Activated naive CD4-positive, alpha-beta T cell (primary cell): ENCODE measurements around the gene ARPC5.

Experiments used
- DNase-seq, 4 experiments: peaks; one replicate each; lab custom pipeline; 2025; lab: John Stamatoyannopoulos, UW

The ARPC5 gene

DNA sequence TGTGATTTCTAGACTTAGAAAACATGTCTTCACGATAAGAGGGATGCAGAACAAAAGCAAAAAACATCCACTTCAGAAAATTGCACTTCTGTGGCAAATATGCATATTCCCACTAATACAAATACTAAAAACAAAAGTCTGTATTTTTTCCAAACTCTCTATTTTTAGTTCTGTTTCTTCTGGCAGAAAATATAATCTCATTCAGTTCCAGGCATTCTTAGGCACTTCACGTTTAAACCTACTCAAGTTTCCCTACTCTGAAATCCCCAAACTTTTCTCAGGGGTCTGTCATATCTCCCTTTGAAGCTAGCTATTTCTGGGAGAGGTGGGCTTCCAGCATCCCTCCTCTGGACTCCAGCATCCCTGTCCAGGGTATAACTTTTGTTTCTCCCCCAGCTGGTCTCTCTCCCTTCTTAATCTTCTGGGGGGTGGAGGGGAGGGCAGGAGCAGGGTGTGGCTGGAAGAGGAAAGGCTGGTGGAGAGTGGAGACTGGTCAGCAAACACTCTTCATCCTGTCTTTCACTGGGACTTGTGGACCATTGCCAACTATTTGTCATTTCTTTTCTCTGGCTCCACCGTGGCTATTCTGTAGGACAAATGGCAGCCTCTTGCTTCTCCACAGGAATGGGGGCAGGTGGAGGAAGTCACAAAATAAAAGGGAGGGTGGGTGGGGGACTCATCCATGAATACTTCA, 25.7 kb downstream of the ARPC5 start:
- DNase-seq: no peak

DNA sequence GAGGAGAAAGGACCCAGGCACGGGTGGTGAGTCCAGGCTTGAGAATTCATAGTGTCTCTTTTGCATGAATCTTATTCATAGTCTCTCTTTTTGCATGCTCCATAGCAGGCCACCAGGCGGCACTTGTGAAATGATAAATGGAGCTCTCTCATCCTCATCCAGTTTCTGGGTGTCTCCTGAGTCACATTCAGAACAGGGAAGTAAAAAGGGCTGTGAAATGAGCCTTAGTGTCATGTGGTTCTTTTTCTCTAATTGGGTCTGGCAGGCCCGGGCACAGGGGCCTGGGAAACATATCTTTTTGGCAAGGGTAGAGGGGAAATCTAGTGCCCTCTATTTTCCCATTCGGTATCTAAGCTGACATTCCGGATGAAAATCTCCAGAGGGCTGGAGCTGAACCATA, 26.3 kb downstream of the ARPC5 start:
- DNase-seq: no peak

DNA sequence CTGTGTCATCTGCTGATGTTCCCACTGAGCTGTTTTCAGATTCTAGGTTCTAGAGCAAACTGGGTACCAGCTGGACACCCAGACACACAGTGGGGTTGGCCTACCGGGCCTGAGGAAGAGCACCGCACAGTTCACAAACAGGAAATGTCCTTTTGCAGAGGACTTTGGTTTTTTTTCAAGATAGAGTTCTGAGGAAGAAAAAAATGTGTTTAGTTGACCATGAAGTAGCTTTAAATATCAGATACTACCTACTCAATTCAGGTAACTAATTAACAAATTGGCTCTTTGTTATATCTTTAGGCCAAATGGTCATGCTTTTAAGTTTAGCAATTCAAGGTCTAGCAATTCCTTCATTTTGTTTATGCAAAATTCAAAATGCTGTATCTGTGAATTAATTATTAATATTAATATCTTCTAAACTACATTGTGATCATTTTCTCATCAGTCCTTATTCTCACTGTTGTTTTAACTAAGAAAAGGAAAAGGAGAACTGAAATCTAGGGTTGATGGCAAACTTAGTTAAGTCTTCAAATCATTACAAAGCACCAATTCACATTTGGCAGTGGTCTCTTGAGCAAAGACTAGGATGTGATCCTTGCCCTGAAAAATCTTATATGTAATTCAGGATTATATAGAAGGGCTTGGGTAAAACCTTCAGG, 28.1 kb downstream of the ARPC5 start:
- no peak for DNase-seq

DNA sequence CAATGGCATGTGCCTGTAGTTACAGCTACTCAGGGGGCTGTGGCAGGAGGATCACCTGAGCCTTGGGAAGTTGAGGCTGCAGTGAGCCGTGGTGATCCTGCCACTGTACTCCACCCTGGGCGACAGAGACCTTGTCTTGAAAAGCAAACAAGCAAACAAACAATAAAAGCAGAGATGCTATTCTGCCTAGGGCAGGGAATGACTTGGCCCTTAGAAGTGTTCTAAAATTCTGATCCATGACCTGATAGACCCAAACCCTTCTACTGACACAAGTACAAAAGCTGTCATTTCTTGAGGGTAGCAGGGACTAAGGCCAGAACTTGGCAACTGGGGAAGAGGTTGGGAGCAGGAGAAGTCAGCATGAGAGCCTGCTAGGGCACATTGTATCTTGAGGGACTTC, 29.7 kb downstream of the ARPC5 start:
- DNase-seq: no peak

DNA sequence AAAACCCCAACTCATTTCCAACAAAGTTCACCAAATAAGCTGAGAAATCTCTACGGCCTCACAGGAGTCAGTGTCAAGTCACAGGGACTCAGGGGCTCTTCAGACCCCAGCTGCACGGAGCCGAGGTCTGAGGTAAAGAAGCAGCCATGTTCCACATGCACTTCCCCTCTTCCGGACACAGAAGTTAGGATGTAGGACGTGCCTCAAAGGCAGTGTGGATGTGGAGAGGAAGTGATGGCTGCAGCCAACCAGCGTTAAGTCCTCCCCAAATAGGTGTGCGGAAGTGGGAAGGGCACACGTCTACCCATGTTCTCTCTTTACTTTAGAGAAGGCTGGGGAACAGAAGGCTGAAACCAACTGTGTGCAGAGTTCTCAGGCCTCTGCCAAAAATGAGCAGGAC, 30.8 kb downstream of the ARPC5 start:
- no peak for DNase-seq

DNA sequence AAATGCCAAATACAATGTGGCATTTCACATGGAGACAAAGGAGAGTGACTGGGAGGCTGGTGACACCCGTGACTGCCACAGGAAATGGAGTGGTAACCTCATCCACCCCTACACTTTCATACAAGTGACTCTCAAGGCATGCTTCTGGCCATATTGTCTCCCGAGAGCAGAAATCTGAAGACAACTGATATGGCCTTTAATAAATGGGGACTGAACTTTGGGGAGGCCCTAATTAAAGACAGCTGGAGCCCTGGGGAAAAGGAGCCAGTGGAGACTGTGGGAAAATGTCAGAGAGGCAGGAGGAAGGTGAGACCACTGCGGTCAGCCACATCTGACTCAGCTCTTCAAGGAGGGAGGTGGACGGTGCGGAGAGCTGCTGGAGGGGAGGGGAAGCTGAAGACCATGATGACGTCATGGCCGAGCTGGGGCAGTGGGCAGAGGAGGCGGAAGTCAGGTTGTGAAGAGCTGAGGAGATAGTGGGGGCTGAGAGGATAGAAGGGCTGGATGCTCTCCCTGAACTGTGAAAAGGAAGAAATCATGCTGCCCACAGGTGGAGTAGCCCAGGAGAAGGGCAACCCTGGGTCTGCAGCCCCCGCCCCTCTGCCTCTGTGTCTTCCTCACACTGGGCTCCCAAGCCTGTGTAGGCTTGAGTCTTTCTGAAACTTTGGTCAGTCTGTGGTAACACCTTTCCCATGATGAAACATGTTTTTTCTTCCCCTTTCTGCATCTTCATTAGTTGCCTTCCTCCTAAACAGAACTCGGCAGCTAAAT, 31.4 kb downstream of the ARPC5 start:
- DNase-seq: no peak

DNA sequence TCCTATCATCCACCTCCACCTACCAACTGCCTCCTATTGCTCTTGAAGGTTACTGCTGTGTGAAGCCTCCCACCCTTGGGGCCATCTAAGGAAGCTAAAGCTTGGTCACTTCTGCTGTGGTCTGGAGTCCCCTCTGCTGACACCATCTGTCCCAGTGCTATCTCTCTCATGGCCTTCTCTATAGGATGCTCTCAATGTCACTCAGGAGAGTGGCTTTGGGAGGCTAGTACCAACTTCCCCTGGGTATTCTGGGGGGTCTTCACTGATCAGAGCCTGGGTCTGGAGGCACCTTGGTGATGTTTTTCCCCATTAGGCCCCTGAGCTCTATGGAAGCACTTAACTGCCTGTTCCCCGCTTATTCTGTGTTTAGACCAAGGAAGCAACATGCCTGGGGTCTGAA, 33.1 kb downstream of the ARPC5 start:
- DNase-seq: no peak

DNA sequence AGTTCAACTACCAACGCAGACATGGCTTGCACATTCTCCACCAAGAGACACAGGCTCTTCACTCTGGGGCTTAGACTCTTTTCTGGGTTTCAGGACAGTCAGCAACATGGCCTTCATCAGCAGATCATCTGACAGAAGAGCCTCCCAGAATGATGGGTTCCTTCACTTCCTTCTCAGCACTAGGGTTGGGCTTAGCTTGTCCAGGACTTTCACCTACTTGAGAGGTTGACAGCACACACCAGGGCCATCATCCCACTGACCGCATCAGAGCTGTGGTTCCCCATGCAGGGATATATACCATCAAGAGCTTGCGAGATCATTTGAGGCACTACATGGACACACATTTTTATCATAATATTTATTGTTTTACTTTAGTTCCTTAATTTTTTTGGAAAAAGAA, 34.9 kb downstream of the ARPC5 start:
- no peak for DNase-seq

DNA sequence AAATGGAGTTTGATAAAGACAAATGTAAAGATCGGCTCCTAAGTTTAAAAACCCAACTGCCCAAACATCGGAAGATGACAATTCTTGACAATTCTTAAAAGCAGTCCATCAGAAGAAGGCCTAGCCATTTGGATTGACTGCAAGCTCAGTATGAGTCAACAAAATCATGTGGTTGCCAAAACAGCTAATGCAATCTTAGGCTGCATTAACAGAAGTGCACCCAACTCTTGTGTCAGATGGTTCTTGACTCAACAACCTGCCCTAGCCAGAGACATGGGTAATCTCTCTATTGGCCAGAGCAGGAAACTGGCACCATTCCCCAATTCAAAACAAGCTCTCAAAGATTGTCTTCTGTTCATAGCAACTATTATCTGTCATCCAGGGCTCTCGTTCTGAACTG, 35.4 kb downstream of the ARPC5 start:
- no peak for DNase-seq

DNA sequence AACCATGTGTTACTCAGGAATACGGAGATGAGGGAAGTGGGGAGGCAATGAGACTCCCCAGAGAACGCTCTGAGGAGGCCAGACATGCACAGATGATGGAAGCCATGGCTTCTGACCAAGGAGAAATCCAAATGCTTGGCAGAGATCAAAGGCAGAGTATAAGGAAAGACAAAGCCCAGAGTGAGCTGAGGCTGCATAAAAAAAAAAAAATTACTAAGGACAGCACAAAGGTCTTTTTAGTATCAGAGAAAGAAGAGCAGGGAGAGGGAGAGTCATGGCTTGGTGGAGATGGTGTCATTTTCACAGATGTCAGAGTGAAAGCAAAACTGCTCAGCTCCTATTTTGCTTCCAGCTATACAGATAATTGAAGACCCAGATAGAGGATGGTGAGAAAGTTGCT, 37.2 kb downstream of the ARPC5 start:
- DNase-seq: no peak

DNA sequence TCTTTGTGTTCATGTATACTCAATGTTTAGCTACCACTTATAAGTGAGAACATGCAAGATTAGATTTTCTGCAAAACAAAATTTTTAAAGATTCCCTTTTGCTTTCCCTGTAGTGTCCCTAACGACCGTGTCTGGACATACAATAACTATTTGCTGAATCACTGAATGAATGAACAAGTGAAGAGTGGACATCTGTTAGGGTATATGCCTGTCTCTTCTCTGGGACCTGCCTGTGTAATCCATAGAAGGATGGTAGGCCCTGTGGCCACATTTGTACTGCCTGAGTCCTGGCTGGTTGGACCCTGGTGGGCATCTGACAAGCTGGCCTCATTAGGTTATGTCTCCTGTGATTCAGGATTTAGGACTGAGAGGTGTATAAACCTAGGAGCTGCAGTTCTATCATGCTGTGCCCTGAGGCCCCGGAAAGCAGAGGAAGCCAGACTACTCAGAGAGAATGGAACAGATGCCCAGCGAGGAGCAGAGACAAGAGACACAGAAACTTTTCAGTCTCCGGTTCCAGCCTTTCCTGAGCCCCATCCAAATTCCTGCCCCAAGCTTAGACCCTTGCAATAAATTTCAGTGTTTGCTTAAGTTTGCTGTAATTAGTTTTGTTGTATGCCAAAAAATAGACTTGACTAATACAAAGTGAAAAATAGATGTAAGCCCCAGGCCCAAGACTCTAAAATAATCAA, 37.8 kb downstream of the ARPC5 start:
- DNase-seq: no peak

DNA sequence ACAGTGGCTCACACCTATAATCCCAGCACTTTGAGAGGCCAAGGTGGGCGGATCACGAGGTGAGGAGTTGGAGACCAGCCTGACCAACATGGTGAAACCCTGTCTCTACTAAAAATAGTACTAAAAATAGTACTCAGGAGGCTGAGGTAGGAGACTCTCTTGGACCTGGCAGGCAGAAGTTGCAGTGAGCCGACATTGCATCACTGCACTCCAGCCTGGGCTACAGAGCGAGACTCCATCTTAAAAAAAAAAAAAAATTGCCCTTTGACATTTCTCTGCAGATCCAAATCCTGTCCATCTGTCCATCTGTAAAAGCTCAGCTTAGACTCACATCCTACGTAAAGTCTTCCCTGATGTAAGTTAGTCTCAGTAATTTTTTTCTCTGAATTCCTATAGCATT, 39.1 kb downstream of the ARPC5 start:
- no peak for DNase-seq

DNA sequence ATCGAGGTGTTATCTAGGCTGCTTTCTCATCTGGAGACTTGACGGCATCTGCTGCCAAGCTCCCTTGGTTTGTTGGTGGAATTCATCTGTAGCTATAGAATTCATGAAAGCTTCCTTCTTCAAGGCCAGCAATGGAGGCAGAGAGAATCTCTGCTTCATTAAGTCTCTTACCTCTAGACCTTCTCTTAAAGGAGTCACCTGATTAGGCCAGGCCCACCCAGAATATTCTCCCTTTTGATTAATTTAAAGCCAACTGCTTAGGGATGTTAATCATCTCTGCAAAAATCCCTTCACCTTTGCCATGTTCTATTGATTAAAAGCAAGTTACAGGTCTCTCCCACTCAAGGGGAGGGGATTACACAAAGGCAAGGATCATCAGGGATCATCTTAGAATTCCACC, 40.0 kb downstream of the ARPC5 start:
- DNase-seq: no peak

DNA sequence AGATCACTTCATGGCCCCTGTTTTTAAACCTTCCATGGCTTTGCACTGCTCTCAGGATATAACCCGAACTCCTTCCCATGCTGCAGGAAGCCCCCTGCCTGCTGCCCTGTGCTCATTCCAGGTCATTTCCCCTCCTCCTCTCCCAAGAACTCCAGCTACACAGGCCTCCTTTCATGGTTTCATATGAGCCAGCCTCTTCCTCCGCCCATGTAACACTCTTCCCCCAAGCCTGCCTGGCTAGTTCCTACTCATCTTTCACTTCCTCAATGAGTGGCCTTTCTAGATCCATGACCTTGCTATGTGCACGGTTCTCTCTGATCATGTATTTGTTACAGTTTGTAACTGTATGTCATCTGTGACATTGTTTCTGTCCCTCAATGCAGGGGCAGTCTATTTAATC, 42.2 kb downstream of the ARPC5 start:
- no peak for DNase-seq

DNA sequence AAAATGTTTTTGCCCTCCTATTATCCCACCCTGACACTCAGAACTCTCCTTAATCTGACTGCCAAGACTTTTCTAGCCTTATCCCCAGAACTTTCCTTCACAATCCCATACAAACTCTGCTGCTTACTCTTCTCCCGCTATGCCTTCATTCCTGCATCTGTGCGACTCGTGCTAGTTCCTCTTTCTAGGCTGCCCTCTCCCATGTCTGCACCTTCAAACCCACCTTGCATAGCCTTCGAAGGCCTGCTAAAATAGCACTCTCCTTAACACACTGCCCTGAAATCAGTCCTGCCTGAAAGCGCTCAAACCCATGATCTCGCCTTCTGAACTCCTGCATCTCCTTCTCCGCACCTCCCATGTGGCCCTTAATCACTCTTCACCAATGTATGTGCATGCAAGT, 42.9 kb downstream of the ARPC5 start:
- no peak for DNase-seq

DNA sequence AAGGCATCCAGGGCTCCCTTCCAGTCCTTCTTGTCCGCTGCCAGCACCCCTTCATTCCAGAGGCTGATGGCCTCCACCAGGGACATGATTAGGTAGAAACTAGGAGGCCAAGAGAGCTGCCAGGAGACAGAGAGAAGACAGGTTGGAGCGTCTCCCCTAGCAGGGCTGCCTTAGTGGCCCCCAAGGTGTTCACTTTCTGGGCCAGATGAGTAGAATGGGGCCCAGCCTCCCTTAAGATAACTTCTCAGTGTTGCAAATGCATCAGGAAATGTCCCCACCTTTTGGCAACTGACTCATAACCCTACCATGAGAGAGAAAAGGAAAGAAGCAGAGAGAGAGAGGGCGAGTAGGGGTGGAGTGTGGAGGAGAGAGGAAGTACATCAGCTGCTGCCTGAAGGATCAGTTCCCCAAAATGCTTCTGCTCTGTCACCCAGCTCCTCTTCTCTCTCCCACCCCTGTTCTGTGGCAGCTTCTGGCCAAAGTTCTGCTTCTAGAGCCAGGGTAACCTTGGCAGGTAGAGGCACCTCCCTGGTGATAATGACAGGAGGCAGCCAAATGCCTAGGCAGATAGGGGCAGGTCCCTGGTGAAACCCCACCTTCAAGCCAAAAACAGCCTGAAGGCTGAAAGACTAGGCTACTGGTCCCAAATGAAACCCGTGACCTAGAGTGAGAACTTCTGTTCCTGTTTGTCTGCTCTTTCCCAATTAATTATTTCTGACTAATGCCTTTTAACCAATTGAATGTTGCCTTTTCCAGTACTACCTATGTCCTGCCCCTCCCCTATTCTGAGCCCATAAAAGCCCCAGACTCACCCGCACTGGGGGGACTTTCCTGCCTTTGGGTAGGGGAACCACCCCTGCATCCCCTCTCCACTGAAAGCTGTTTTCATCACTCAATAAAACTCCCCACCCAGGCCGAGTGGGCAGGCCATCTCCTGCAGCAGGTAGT, 45.1 kb downstream of the ARPC5 start, which contains the start of gene NCF2:
Gene NCF2 (minus strand): TSS at position 216 of the 948 bp plus-strand sequence. CDS start 130 bp downstream, at position 86.
- no peak for DNase-seq

DNA sequence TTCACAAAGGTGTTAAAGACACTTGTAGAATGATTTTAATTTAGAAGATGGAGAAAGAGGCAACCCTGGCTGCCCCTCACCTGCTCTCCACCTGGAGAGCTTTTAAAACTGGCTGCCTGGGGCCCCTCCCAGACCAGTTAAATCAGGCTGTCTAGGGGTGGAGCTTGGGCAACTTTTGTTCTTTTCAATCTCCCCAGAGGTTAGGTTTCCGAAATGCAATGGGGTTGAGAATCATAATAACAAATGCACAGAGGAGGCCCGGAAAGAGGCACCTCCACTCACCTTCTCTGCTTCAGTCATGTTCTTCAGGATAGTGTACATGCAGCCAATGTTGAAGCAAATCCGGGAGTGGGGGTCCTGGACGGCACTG, 45.7 kb downstream of the ARPC5 start:
- no peak for DNase-seq

DNA sequence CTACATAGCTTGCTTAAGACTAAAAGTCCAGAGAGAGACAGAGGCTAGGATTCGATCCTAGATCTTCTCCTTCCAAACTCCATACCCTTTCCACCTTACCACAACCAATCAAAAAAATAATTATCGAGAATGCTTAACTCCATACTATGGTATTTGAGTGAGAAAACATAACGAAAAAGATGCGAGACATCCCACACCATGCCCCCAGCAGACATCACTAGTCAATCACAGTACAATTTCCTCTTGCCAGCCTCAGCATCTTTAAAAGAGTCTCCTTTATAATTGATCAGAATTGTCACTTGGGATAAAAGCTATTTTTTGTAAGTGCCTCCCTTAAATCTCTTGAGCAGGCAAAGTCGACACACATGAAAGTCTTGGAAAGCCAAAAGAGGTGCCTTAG, 46.2 kb downstream of the ARPC5 start:
- DNase-seq: no peak

DNA sequence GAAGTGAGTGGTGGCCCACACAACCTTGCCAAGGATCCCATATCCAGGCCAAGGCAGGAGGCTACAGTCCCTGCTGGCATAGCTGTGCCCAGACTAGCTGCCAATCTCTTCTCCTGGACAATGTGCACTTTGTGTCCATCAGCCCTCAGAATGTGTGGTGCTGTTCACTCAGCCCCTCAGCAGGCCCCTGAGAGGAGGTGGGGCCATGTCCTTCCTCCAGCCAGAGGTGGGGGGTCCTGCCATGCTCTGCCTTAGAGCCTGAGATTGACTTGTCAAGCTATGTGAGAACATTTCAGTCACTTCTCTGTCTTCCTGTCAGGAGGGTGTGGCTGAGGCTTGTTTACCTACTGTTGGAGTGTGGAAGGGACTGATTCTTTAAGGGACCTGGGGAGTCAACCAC, 46.8 kb downstream of the ARPC5 start:
- no peak for DNase-seq

DNA sequence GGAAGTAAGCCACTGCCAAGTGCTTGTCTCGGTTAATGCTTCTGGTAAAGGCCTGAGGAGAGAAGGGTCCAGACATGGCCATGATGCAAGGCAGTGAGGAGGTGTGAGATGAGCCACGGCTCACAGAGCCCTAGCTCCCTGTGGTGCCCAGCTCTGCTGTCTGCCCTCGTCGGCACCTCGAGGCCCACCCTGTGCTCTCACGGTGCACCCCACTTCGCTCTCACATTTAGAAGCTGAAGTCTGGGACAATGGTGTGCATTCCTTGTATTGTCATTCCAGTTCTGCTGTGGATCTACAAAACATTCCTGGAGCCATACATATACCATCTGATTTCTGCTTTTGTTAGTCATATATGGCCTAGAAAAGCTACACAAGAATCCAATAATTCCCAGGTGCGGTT, 48.7 kb downstream of the ARPC5 start:
- DNase-seq: no peak

DNA sequence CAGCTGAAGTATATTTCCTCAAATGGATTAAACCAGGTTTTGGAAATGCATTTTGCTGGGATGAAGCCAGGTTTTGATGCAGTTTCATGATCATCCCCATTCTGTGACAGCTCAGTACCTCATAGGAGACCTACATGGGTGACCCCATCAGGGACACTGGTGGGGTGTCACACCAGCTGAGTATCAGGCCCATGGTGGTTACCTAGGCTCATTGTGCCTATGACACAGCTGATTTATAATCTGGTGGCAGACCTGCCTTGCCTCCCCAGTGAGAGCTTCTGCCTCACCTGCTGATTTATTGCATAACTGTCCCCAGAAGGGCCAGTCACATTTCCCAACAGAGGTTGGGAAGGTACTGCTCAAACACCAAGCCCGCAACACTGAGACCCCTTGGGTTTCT, 49.1 kb downstream of the ARPC5 start:
- no peak for DNase-seq

DNA sequence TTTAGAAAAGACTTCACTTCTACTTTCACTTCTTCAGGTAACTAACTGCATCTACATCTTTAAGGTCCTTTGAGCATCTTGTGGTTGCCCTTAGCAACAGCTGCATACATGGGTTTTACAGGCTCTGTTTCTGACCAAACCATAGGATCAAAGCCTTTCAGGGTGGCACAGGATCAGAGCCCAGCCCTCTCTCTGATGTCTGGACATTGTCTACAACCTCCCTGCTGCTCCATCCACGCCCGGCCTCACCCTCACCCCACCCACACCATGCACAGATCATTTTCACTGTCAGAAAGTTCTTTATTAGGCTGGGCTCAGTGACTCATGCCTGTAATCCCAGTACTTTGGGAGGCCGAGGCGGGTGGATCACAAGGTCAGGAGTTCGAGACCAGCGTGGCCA, 50.5 kb downstream of the ARPC5 start:
- no peak for DNase-seq
